Chondrocyte (in vitro differentiated cells): ENCODE measurements around the gene COL1A1. TPM values are rescaled to one million over a fixed set of nuclear protein-coding genes. Genes with fewer than 3 reads are reported as not detected.

ENCODE experiments used
- DNase-seq: peaks from one replicate; pipeline ENCODE4 v3.0.0; 2021; ENCODE audit warnings: mixed read lengths, low spot score
- H3K27ac Mint-ChIP-seq: one replicate; pipeline ENCODE4 v1.8.0; 2021; ENCODE audit warnings: mild to moderate bottlenecking, moderate library complexity, mixed read lengths; ENCODE audit not compliant: unreplicated experiment
- H3K27me3 Mint-ChIP-seq: 2 replicates; pipeline ENCODE4 v1.8.0; 2021; ENCODE audit warnings: low read depth, mixed read lengths
- H3K36me3 Mint-ChIP-seq: 2 replicates; pipeline ENCODE4 v1.8.0; 2021; ENCODE audit warnings: low read depth, mixed read lengths
- H3K4me1 Mint-ChIP-seq: 2 replicates; pipeline ENCODE4 v1.8.0; 2021; ENCODE audit warnings: low read depth, mild to moderate bottlenecking, mixed read lengths
- H3K4me3 Mint-ChIP-seq: one replicate; pipeline ENCODE4 v1.8.0; 2021; ENCODE audit warnings: mild to moderate bottlenecking, moderate library complexity, mixed read lengths; ENCODE audit not compliant: unreplicated experiment
- H3K9me3 Mint-ChIP-seq: 2 replicates; pipeline ENCODE4 v1.8.0; 2021; ENCODE audit warnings: low read depth, mixed read lengths
- CTCF ChIP-seq: fragments of 200-600 bp; sonication (generic); IDR thresholded peaks from 2 replicates; pipeline ENCODE4 v1.5.0; 2021; ENCODE audit warnings: antibody characterized with exemption, mild to moderate bottlenecking, moderate library complexity
- total RNA-seq: library from RNA; stranded (reverse); gene quantifications from 3 replicates; pipeline ENCODE4 v1.2.1, GENCODE V29; 2021

COL1A1 gene
- total RNA-seq, 1 donor from 2014 or later = 35,333 TPM

DNA sequence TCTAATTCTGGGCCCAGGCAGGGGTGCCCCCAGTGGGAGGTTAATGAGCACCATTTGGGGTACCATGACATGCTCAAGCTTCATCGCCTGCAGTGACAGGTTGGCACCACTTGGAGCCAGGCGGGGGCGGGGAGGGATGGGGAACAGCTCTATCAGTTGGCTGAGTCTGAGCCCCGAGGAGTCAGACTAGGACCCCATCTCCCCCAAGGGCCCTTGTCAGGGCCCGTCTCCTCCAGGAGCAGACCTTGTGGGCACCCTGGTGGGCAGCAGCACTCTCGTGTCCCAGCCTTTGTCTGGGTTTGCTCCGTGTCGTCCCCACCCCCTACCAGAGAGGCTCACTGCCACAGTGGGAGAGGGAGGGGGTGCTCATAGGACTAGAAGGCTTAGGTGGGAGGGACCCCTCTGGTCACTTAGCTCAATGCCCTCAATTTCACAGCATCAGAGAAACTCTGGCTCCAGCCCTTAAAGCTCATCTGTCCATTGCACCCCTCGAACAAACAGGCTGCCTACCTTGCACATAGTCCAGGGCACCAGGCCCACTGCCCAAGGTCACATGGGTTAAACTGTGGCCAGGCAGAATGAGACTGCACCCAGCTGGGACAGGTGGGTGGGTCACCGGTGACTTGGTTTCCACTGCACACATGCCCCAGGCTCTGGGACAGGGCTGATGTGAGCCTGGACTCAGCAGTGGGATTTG is 55.1 kb downstream of the COL1A1 start:
- Mint-ChIP-seq H3K27me3 (no peaks in the 10 kb centered on the region), H3K4me1 (peaks cover 38% of the 10 kb centered on the region), H3K4me3 (peak overlapping the region; percentile 87), H3K9me3 (no peaks in the 10 kb centered on the region), H3K36me3 (peaks cover 23% of the 10 kb centered on the region), H3K27ac (peak overlapping the region; percentile 45)
- peak; percentile 31 for TF ChIP-seq CTCF
- DNase-seq = no peak

- peak overlapping the region; percentile 8 for H3K27ac Mint-ChIP-seq
- H3K4me1 Mint-ChIP-seq = peaks cover 38% of the 10 kb centered on the region
- H3K36me3 Mint-ChIP-seq = peaks cover 28% of the 10 kb centered on the region
- H3K4me3 Mint-ChIP-seq = peak overlapping the region; percentile 36
- no peaks in the 10 kb centered on the region for H3K9me3 Mint-ChIP-seq
- no peak for TF ChIP-seq CTCF
- DNase-seq = no peak
- H3K27me3 Mint-ChIP-seq = no peaks in the 10 kb centered on the region
Measured at GRCh38 chr17:50145532-50146229, 55.8 kb downstream of the COL1A1 start.

DNA sequence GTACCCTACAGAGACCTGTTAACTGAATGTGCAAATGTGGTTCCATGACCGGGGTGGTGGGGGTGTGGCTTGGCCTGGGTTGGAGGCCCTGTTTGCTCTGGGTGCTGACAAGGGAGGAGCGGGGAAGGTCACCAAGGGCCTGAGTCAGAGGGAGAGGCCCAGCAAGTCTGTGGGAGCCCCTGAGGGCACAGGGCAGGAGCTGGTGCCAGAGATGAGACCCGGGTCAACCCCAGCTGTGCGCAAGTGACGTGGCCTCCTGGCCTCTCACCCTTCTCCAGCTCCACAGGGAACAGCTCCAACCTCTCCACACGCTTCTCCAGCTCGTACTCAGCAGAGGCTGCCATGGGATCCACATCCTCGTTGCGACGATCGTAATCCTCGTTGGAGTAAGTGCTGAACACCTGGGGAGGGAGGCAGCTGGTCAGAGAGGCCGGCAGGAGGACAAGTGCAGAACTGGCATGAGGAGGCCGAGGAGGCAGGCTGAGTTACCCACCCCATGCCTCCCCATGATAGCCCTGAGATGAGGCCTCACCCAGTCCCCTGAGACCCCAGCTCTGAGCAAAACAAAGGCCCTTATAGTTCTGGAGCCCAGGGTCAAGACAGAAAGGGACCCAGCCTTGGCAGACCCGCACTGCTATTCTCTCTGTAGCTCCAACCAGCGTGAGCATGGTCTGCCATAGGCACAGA is 56.4 kb downstream of the COL1A1 start:
- H3K4me3 Mint-ChIP-seq = peak overlapping the region; percentile 36
- no peak overlapping the region for H3K27ac Mint-ChIP-seq
- no peaks in the 10 kb centered on the region for H3K9me3 Mint-ChIP-seq
- H3K4me1 Mint-ChIP-seq = peaks cover 42% of the 10 kb centered on the region
- no peak for TF ChIP-seq CTCF
- peaks cover 31% of the 10 kb centered on the region for H3K36me3 Mint-ChIP-seq
- H3K27me3 Mint-ChIP-seq = no peaks in the 10 kb centered on the region
- DNase-seq = no peak

GRCh38 chr17:50144355-50144754 is 57.1 kb downstream of the COL1A1 start:
- no peak overlapping the region for H3K27ac Mint-ChIP-seq

More at GRCh38 chr17:50144355-50144754, 57.1 kb downstream of the COL1A1 start:
- Mint-ChIP-seq H3K4me3 (no peak overlapping the region), H3K36me3 (peaks cover 38% of the 10 kb centered on the region), H3K27me3 (no peaks in the 10 kb centered on the region), H3K4me1 (peaks cover 42% of the 10 kb centered on the region), H3K9me3 (no peaks in the 10 kb centered on the region)
- TF ChIP-seq CTCF = no peak
- DNase-seq = no peak
